Measurements from ENCODE around the gene HNRNPA1. TPM values are rescaled to one million over a fixed set of nuclear protein-coding genes. Genes with fewer than 3 reads are reported as not detected.
A peak's percentile ranks its signal among the peaks of the same experiment; 100 is the strongest.
"Not testable (repeated sequence)": the region's sequence is repeated elsewhere in the genome, so short reads cannot be mapped to it uniquely, and the experiment has no call there.

The HNRNPA1 gene
- total RNA-seq, 1 experiment from 2014 or later: 382 TPM

DNA sequence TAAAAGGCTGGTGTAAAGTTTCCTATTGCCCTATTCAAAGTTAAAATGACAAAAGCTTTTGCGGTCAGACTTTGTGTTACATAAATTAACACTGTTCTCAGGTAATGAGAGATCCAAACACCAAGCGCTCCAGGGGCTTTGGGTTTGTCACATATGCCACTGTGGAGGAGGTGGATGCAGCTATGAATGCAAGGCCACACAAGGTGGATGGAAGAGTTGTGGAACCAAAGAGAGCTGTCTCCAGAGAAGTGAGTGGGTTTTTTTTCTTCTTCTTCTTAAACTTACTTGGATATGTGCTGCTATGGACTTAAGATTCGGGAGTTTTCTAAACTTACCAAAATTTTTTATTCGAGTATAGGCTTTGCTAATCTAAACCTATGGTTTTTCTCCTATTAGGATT, 1.2 kb downstream of the HNRNPA1 start:
- peak overlapping the region; percentile 94 for H3K27ac ChIP-seq
- not testable (repeated sequence) for DNase-seq (ENCODE audit: low read depth in 1 of 2, low spot score in 2 of 2); H3K9me3 ChIP-seq (replicated peaks); H3K27me3 ChIP-seq (replicated peaks)
- H3K36me3 ChIP-seq: peaks cover 80% of the 10 kb centered on the region
- H3K4me1 ChIP-seq (replicated peaks): peaks cover 29% of the 10 kb centered on the region
- peak overlapping the region; percentile 61 for H3K4me3 ChIP-seq

DNA sequence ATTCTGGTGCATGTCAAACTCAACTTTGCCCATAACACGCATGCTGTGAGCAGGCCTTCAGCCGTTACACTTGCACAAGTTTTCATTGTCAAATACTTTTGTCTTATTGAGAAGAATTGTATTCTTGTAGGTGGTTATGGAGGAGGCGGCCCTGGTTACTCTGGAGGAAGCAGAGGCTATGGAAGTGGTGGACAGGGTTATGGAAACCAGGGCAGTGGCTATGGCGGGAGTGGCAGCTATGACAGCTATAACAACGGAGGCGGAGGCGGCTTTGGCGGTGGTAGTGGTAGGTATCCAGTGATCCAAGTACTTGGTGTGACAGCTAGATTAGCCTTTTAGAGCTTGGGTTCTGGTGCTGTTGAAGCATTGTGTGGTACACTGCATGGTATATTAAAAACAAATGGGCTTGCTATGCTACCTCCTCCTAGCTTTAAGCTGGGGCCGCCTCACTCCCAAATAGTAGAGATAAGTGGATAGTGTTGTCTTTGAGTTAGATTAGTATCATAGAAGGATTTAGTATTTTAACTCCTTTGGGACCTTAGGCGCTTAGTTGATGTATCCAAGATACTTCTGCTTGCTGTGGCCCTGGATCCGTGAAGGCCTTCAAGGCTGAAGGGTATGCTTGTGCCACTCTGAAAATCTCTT, 2.5 kb downstream of the HNRNPA1 start:
- DNase-seq (ENCODE audit: low read depth in 1 of 2, low spot score in 2 of 2): no peak
- H3K4me1 ChIP-seq (replicated peaks): peaks cover 23% of the 10 kb centered on the region
- H3K36me3 ChIP-seq: peaks cover 88% of the 10 kb centered on the region
- no peaks in the 10 kb centered on the region for H3K27me3 ChIP-seq (replicated peaks)
- no peak overlapping the region for H3K27ac ChIP-seq
- H3K4me3 ChIP-seq: peak overlapping the region; percentile 61
- no peaks in the 10 kb centered on the region for H3K9me3 ChIP-seq (replicated peaks)

DNA sequence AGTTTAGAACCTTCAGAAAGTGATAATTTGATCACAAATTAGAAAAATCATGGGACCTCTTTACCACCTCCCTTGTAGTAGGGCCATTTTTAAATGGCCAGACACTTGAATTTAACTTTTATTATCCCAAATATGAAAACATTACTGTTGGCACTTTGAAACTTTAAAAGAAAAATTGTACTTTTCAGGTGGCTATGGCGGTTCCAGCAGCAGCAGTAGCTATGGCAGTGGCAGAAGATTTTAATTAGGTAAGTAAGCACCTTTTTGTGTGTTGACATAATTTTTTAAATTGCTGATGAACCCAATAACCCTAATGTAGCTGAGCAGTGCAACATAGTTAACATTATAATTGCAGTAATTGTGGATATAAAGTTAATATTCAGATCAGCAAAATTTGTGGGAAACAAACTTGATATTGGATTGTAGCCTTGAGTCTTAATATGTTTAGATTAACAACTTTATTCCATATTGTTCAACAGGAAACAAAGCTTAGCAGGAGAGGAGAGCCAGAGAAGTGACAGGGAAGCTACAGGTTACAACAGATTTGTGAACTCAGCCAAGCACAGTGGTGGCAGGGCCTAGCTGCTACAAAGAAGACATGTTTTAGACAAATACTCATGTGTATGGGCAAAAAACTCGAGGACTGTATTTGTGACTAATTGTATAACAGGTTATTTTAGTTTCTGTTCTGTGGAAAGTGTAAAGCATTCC, 3.7 kb downstream of the HNRNPA1 start:
- H3K27ac ChIP-seq; H3K9me3 ChIP-seq (replicated peaks); DNase-seq (ENCODE audit: low read depth in 1 of 2, low spot score in 2 of 2); H3K27me3 ChIP-seq (replicated peaks): not testable (repeated sequence)
- peaks cover 20% of the 10 kb centered on the region for H3K4me1 ChIP-seq (replicated peaks)
- peak overlapping the region; percentile 61 for H3K4me3 ChIP-seq
- peaks cover 84% of the 10 kb centered on the region for H3K36me3 ChIP-seq

DNA sequence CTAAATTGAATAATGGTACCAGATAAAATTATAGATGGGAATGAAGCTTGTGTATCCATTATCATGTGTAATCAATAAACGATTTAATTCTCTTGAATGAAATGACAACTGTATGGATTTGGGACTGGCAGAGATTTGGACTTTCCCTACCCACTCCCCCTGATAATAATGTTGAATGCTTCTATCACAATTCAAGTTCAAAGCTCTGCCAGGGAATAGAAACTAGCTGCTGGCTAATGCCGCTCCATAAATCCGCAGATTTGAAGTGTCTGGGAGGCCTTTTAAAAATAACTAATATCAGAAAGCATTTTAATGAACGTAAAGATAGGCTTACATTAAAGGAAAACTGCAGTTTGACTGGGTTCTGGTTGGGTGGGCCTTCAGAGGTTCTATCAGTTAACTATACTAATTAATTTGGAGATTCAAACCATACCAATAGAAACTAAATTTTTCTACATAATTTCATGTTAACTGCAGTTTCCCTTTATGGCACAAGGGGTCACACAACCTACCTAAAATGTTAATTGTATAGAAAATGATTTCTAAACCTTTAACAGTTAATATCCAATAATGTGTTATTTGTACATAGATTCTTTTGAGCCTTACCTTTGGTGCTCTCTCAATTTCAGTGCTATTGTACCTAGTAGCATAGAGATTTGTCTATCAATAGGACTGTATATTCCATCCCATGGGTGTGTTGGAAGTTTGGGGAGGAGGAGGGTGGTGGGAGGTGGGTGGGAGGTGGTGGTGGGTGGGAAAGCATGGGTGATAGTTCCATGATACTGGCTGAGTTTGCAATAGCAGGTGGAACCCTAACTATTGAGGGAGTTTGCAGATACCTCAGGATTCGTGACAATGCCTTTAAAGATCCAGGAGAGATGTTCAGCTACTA, 4.9 kb downstream of the HNRNPA1 start:
- H3K27me3 ChIP-seq (replicated peaks): no peaks in the 10 kb centered on the region
- H3K36me3 ChIP-seq: peaks cover 82% of the 10 kb centered on the region
- H3K4me3 ChIP-seq: no peak overlapping the region
- peaks cover 20% of the 10 kb centered on the region for H3K4me1 ChIP-seq (replicated peaks)
- DNase-seq (ENCODE audit: low read depth in 1 of 2, low spot score in 2 of 2): no peak
- no peaks in the 10 kb centered on the region for H3K9me3 ChIP-seq (replicated peaks)
- H3K27ac ChIP-seq: no peak overlapping the region

DNA sequence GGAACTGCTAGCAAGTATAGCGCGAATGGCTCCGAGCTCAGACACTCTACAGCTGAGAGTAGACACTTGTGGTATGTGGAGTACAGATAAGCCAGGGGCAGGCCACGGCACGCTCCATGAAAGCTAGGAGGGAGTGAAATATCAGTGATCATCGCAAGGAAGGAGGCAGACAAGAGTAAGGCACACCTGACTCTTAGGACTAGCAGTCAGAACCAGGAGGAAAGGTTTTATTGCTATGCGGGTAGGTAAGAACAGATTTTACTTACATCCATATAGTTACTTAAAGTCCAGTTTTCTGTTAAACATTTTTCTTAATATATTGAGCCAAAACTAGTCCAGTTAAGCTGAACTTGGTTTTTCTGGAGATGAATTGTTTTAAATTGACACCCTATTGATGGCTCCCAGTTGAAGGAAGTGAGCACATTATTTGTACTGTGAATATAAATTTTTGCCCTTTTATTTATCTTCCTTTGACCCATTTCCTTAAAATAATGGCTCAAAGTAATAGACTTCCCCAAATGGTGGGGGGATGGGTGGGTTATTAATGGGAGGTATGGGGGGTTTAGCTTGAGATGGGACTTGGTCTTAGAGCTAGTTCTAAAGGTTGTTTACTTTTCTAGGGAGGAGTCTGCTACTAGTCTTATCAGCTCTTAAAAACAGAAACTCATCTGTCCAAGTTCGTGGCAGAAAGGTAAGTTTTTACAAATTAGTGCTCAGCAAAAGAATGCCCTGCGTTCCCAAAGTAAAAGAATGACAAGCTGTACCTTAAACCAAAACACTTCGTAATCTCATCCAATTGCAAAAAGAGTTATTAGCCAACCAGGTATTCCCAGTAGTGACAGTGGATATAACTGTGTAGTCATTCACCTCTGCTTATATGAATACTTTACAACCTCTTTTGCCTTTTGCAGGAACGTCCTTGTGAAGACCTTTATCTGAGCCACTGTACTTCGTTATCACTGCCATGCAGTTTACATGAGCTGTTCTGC, 5.8 kb downstream of the HNRNPA1 start:
- H3K4me3 ChIP-seq: no peak overlapping the region
- peaks cover 74% of the 10 kb centered on the region for H3K36me3 ChIP-seq
- H3K27ac ChIP-seq: no peak overlapping the region
- H3K27me3 ChIP-seq (replicated peaks): no peaks in the 10 kb centered on the region
- peaks cover 20% of the 10 kb centered on the region for H3K4me1 ChIP-seq (replicated peaks)
- H3K9me3 ChIP-seq (replicated peaks): no peaks in the 10 kb centered on the region
- DNase-seq (ENCODE audit: low read depth in 1 of 2, low spot score in 2 of 2): no peak

DNA sequence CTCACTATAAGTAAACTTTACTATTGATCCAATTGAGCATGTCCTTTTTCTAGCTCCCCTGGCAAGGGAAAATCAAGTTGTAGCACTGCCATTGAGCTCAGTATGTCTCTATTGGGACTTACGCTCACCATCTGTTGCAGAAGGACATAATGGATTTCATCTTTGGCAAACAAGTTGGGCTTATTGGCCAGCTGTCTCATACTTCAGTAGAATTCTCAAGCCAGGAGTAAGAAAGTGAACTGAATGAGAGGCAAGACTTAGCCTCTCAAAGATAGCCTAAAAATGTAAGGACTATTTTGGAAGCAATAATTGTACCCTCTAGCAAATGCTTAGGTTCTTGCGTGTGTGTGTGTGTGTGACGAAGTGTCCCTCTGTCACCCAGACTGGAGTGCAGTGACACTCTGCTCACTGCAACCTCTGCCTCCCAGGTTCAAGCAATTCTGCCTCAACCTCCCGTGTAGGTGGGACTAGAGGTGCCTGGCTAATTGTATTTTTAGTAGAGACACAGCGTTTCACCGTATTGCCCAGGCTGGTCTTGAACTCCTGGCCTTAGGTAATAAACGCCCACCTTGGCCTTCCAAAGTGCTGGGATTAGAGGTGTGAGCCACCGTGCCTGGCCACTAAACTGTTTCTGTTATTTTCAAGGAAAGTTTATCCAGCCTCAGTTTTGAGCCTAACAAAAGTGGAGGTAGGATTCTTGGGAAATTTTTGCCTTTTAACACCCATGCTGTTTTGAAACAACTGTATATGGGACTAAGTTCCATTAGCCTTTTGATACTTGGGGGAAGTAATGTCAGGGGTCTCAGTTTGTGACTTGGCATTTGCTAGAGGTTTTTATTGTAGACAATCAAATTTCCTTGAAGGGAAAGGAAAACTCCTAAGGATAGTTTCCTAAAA, 7.0 kb downstream of the HNRNPA1 start:
- no peak overlapping the region for H3K4me3 ChIP-seq
- H3K9me3 ChIP-seq (replicated peaks): no peaks in the 10 kb centered on the region
- no peaks in the 10 kb centered on the region for H3K27me3 ChIP-seq (replicated peaks)
- no peak overlapping the region for H3K27ac ChIP-seq
- peaks cover 63% of the 10 kb centered on the region for H3K36me3 ChIP-seq
- no peak for DNase-seq (ENCODE audit: low read depth in 1 of 2, low spot score in 2 of 2)
- H3K4me1 ChIP-seq (replicated peaks): peaks cover 18% of the 10 kb centered on the region

DNA sequence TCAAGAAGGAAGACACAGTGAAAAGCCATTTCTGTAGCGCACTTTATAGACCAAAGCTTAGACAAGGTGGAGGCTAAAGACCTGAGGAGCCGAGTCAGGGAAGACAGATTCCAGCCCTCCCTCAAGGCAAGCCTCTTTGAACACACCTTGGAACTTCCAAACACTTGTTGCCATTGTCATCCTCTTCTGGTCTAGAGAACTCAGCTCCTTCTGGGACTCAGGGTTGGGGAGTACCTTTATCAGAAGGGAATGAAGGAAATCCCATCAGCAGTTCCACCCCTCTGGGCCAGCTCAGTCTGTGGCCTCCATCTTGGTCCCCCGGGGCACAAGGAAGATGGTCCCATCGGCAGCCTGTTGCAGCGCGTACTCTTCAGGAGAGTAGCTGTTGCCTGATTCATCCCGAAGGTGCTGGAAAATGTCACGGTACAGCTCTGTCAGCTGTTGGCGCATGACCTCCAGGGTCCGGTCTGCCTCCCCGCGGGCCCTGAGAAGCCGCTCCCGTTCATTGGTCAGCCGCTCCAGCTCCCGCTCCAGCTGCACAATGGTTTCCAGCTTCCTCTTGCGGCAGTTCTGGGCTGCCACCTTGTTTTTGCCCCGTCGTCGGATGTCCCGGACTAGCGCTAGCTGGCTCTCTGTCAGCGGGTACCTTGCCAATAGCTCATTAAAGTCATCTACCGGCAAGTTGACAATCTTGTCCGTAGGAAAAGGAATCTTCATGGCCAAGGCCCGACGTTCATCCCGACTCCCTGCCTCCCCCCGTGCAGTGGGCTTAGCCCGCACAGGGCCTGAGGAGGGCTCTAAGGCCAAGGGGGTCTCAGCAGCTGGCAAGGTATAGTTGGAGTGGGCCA, 11.8 kb downstream of the HNRNPA1 start:
- Histone ChIP-seq H3K27me3 (replicated peaks) (no peaks in the 10 kb centered on the region), H3K9me3 (replicated peaks) (no peaks in the 10 kb centered on the region), H3K4me1 (replicated peaks) (no peaks in the 10 kb centered on the region), H3K27ac (no peak overlapping the region), H3K4me3 (no peak overlapping the region), H3K36me3 (peaks cover 15% of the 10 kb centered on the region)
- DNase-seq (ENCODE audit: low read depth in 1 of 2, low spot score in 2 of 2): no peak

DNA sequence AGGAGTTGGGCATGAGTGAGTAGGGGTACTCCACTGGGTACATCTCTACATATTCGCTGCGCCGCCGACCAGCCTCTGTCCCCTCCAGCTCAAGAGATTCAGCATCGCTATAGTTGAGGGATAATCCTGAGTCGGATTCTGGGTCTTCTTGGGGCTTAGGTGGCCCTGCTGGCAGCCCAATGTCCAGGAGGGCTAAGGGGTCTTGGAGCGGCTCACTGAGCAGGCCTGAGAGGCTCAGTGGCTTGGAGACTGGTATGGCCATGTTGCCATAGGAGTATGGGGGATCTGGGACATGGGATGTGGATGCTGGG, 12.4 kb downstream of the HNRNPA1 start:
- Histone ChIP-seq H3K4me3 (no peak overlapping the region), H3K27ac (no peak overlapping the region), H3K36me3 (peaks cover 9% of the 10 kb centered on the region), H3K4me1 (replicated peaks) (no peaks in the 10 kb centered on the region), H3K27me3 (replicated peaks) (no peaks in the 10 kb centered on the region), H3K9me3 (replicated peaks) (no peaks in the 10 kb centered on the region)
- no peak for DNase-seq (ENCODE audit: low read depth in 1 of 2, low spot score in 2 of 2)

DNA sequence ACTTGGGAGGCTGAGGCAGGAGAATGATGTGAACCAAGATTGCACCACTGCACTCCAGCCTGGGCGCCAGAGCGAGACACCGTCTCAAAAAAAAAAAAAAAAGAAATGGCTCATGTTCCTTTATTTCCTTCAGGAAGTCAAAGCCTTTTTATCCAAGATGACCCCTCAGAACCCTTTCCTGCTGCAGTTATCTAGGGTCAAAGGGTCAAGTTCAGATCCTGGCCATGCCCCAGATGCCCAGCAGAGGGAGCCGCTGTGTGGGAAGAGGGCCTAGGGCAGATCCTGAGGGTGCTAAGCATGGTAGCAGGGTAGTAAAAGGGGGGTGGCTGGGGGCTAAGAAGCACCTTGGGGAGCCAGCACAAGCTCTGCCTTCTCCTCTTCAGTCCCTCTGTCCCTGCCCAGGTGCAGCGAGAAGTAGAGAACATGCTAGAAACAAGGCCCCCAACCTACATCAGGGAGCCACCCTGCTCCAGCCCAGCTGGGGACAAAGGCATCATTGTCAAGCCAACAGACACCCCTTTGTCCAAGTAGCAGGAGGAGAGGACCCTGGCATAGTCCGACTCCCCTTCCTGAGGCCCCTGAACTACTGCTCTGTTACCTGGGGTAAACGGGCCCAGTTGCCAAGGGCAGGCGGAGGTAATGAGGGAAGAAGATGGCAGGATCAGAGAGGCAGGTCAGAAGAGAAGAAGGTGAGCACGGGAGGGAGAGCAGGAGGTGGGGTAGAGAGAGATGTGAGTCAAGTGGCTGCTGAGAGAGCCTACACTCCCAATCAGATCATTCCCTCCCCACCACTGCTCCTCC, 13.8 kb downstream of the HNRNPA1 start:
- Histone ChIP-seq H3K9me3 (replicated peaks) (no peaks in the 10 kb centered on the region), H3K4me3 (no peak overlapping the region), H3K27me3 (replicated peaks) (0 out of 2 replicates have a peak, but pooled peaks cover under 1% of the 10 kb centered on the region), H3K4me1 (replicated peaks) (no peaks in the 10 kb centered on the region), H3K27ac (no peak overlapping the region), H3K36me3 (no peaks in the 10 kb centered on the region)
- peak in 1 of 2 experiments; percentile 56 for DNase-seq (ENCODE audit: low read depth in 1 of 2, low spot score in 2 of 2)

DNA sequence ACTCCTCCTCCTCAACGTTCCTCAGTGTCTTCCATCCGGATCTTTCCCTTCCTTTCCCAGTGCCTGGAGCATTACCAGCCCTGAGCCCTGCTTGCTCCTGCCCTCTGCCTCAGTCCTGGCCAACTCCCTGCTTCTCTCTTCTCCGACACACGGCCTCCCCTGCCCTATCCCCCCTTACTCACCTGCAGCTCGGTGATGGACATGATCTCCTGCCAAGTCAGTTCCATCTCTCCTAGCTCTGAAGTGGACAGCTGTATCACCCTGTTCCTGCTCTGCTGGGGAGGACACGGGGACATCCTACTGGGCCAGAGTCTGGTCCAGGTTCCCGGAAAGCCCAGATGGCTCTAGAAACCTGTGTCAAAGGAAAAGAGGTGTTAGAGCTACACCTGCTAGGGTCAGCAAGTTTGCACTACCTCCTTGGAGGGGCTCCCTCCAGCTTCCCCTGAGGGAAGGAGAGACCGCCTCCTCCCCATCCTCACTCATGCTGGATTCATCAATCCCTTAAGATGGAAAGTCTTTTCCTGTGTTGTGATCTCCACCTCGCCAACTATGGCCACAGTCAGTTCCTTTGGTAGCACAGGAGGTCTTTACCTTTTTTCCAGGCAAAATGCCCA, 14.5 kb downstream of the HNRNPA1 start:
- Histone ChIP-seq H3K36me3 (no peaks in the 10 kb centered on the region), H3K4me3 (no peak overlapping the region), H3K9me3 (replicated peaks) (no peaks in the 10 kb centered on the region), H3K27me3 (replicated peaks) (0 out of 2 replicates have a peak, but pooled peaks cover 3% of the 10 kb centered on the region), H3K4me1 (replicated peaks) (peaks cover 4% of the 10 kb centered on the region), H3K27ac (no peak overlapping the region)
- no peak for DNase-seq (ENCODE audit: low read depth in 1 of 2, low spot score in 2 of 2)
